Trophoblast cell (in vitro differentiated cells and primary cell): ENCODE data around the gene SPATA46.

Experiments used
- DNase-seq, 2 donors: peaks; one replicate each; pipeline ENCODE4 v3.0.0-alpha.2; 2016
- H2AFZ ChIP-seq: 2 replicates; pipeline ENCODE4 v1.6.1; 2013; ENCODE audit warnings: low read length, moderate library complexity, mild to moderate bottlenecking; ENCODE audit not compliant: insufficient read depth, poor library complexity
- H2AK5ac ChIP-seq: 2 replicates; pipeline ENCODE4 v1.6.1; 2013; ENCODE audit warnings: mild to moderate bottlenecking, low read length
- H2BK120ac ChIP-seq: 2 replicates; pipeline ENCODE4 v1.6.1; 2013; ENCODE audit warnings: low read length, mild to moderate bottlenecking, moderate library complexity; ENCODE audit not compliant: insufficient read depth, poor library complexity
- H2BK12ac ChIP-seq: 2 replicates; pipeline ENCODE4 v1.6.1; 2013; ENCODE audit warnings: mild to moderate bottlenecking, low read length, moderate library complexity
- H2BK5ac ChIP-seq: 2 replicates; pipeline ENCODE4 v1.6.1; 2013; ENCODE audit warnings: low read length, low read depth, moderate library complexity, mild to moderate bottlenecking; ENCODE audit not compliant: poor library complexity
- H3K14ac ChIP-seq: 2 replicates; pipeline ENCODE4 v1.6.1; 2013; ENCODE audit warnings: mild to moderate bottlenecking, low read length
- H3K18ac ChIP-seq: 2 replicates; pipeline ENCODE4 v1.6.1; 2013; ENCODE audit warnings: mild to moderate bottlenecking, low read length
- H3K23ac ChIP-seq: 2 replicates; pipeline ENCODE4 v1.6.1; 2013; ENCODE audit warnings: low read length
- H3K27ac ChIP-seq: 2 replicates; pipeline ENCODE4 v1.5.1; 2013; ENCODE audit warnings: low read depth, mild to moderate bottlenecking, inconsistent platforms, low read length, moderate library complexity
- H3K27me3 ChIP-seq: 2 replicates; pipeline ENCODE4 v1.6.1; 2013; ENCODE audit warnings: inconsistent platforms, mild to moderate bottlenecking, low read length, moderate library complexity; ENCODE audit not compliant: insufficient read depth
- H3K36me3 ChIP-seq, 2 experiments: 1 replicate in 1 of 2; 2 replicates in 1 of 2; pipeline ENCODE4 v1.6.1; 2013; ENCODE audit warnings: low read length in 2 of 2, mild to moderate bottlenecking in 2 of 2, moderate library complexity in 1 of 2; ENCODE audit not compliant: insufficient read depth in 2 of 2, control insufficient read depth in 1 of 2
- H3K4ac ChIP-seq: 2 replicates; pipeline ENCODE4 v1.6.1; 2013; ENCODE audit warnings: low read depth, mild to moderate bottlenecking, low read length, moderate library complexity
- H3K4me1 ChIP-seq, 2 experiments: 1 replicate in 1 of 2; 2 replicates in 1 of 2; pipeline ENCODE4 v1.6.1; 2013; ENCODE audit warnings: low read length in 2 of 2, mild to moderate bottlenecking in 2 of 2, moderate library complexity in 1 of 2; ENCODE audit not compliant: insufficient read depth in 2 of 2, control insufficient read depth in 1 of 2
- H3K4me2 ChIP-seq: 2 replicates; pipeline ENCODE4 v1.6.1; 2013; ENCODE audit warnings: inconsistent platforms, mild to moderate bottlenecking, low read length, moderate library complexity
- H3K4me3 ChIP-seq: 2 replicates; pipeline ENCODE4 v1.5.1; 2013; ENCODE audit warnings: mild to moderate bottlenecking, low read depth, low read length, inconsistent platforms
- H3K79me1 ChIP-seq: one replicate; pipeline ENCODE4 v1.6.1; 2013; ENCODE audit warnings: low read length
- H3K79me2 ChIP-seq: 2 replicates; pipeline ENCODE4 v1.6.1; 2013; ENCODE audit warnings: low read length, mild to moderate bottlenecking; ENCODE audit not compliant: control insufficient read depth, insufficient read depth, poor library complexity
- H3K9ac ChIP-seq: 2 replicates; pipeline ENCODE4 v1.6.1; 2013; ENCODE audit warnings: mild to moderate bottlenecking, low read length
- H3K9me3 ChIP-seq: 2 replicates; pipeline ENCODE4 v1.6.1; 2013; ENCODE audit warnings: low read depth, mild to moderate bottlenecking, control low read depth, inconsistent platforms, low read length; ENCODE audit not compliant: insufficient read depth
- H4K12ac ChIP-seq: 2 replicates; pipeline ENCODE4 v1.6.1; 2013; ENCODE audit warnings: low read depth, mild to moderate bottlenecking, low read length, moderate library complexity
- H4K8ac ChIP-seq: 2 replicates; pipeline ENCODE4 v1.6.1; 2013; ENCODE audit warnings: low read depth, mild to moderate bottlenecking, low read length, moderate library complexity
- H4K91ac ChIP-seq: one replicate; pipeline ENCODE4 v1.6.1; 2013; ENCODE audit warnings: low read depth, mild to moderate bottlenecking, low read length, moderate library complexity
- WGBS: extraction: QIAGEN DNeasy Blood & Tissue Kit; methylation state at CpG from one replicate; pipeline ENCODE4 v1.1.7; 2013; ENCODE audit warnings: missing lambda C conversion rate; ENCODE audit not compliant: insufficient read length, insufficient coverage; ENCODE audit errors: extremely low coverage; 5-methylcytosine and 5-hydroxymethylcytosine counted together

The SPATA46 gene

GRCh38 chr1:162347281-162347680 is 29.4 kb downstream of the SPATA46 start:
- H3K4ac ChIP-seq, result no peak overlapping the region
- no peak overlapping the region for H3K4me2 ChIP-seq
- H2BK5ac ChIP-seq, result no peak overlapping the region
- H3K79me1 ChIP-seq, result peaks cover 4% of the 10 kb centered on the region
- H4K8ac ChIP-seq, result no peak overlapping the region
- peaks cover 4% of the 10 kb centered on the region for H3K9me3 ChIP-seq
- H3K4me1 ChIP-seq, result peaks cover 5 to 13% of the 10 kb centered on the region in 2 experiments
- H2BK120ac ChIP-seq, result no peak overlapping the region
- no peak overlapping the region for H3K27ac ChIP-seq
- H3K79me2 ChIP-seq, result no peaks in the 10 kb centered on the region
- no peak overlapping the region for H3K14ac ChIP-seq
- peak; percentile 49 to 73 for DNase-seq
- H4K12ac ChIP-seq, result no peak overlapping the region
- no peak overlapping the region for H3K23ac ChIP-seq
- WGBS, result no CpG with 5 or more reads among the region's 3 CpGs
- no peaks in the 10 kb centered on the region for H3K36me3 ChIP-seq
- no peaks in the 10 kb centered on the region for H3K27me3 ChIP-seq
- no peak overlapping the region for H2BK12ac ChIP-seq
- no peak overlapping the region for H4K91ac ChIP-seq
- no peak overlapping the region for H3K9ac ChIP-seq
- no peak overlapping the region for H3K4me3 ChIP-seq
- no peak overlapping the region for H2AK5ac ChIP-seq
- no peak overlapping the region for H2AFZ ChIP-seq
- no peak overlapping the region for H3K18ac ChIP-seq

- Histone ChIP-seq H3K23ac (no peak overlapping the region), H3K14ac (no peak overlapping the region), H3K18ac (no peak overlapping the region), H3K4me1 (peaks cover 0 to 6% of the 10 kb centered on the region in 2 experiments), H3K9ac (no peak overlapping the region), H3K4me3 (no peak overlapping the region), H3K9me3 (peaks cover 4% of the 10 kb centered on the region), H3K4me2 (no peak overlapping the region), H2BK12ac (no peak overlapping the region), H2AFZ (no peak overlapping the region), H4K8ac (no peak overlapping the region), H2AK5ac (no peak overlapping the region), H3K27ac (no peak overlapping the region), H3K36me3 (no peaks in the 10 kb centered on the region), H2BK120ac (no peak overlapping the region), H3K79me2 (no peaks in the 10 kb centered on the region), H4K91ac (no peak overlapping the region), H4K12ac (no peak overlapping the region), H3K4ac (no peak overlapping the region), H2BK5ac (no peak overlapping the region), H3K79me1 (no peaks in the 10 kb centered on the region), H3K27me3 (no peaks in the 10 kb centered on the region)
- WGBS, result no CpG with 5 or more reads among the region's 5 CpGs
- DNase-seq, result no peak
Measured at GRCh38 chr1:162343470-162343869, 33.2 kb downstream of the SPATA46 start.

- H2BK120ac ChIP-seq, result no peak overlapping the region
- no peaks in the 10 kb centered on the region for H3K36me3 ChIP-seq
- no peak overlapping the region for H3K4me3 ChIP-seq
- H3K27me3 ChIP-seq, result no peaks in the 10 kb centered on the region
- H2AFZ ChIP-seq, result no peak overlapping the region
- H3K4ac ChIP-seq, result no peak overlapping the region
- no peak overlapping the region for H2BK5ac ChIP-seq
- no peak overlapping the region for H3K4me2 ChIP-seq
- H3K18ac ChIP-seq, result no peak overlapping the region
- no CpG with 5 or more reads among the region's 1 CpG for WGBS
- H4K8ac ChIP-seq, result no peak overlapping the region
- H2AK5ac ChIP-seq, result no peak overlapping the region
- peaks cover 0 to 4% of the 10 kb centered on the region in 2 experiments for H3K4me1 ChIP-seq
- no peak overlapping the region for H3K27ac ChIP-seq
- no peak overlapping the region for H4K91ac ChIP-seq
- H3K9ac ChIP-seq, result no peak overlapping the region
- no peak overlapping the region for H3K14ac ChIP-seq
- no peak for DNase-seq
- H3K23ac ChIP-seq, result no peak overlapping the region
- H3K9me3 ChIP-seq, result peaks cover 4% of the 10 kb centered on the region
- H2BK12ac ChIP-seq, result no peak overlapping the region
- H3K79me1 ChIP-seq, result no peaks in the 10 kb centered on the region
- no peaks in the 10 kb centered on the region for H3K79me2 ChIP-seq
- no peak overlapping the region for H4K12ac ChIP-seq
Measured at GRCh38 chr1:162342452-162342983, 34.1 kb downstream of the SPATA46 start.

GRCh38 chr1:162336621-162337285 is 39.9 kb downstream of the SPATA46 start:
- Histone ChIP-seq H3K23ac (no peak overlapping the region), H3K4me2 (no peak overlapping the region), H4K8ac (no peak overlapping the region)

More at GRCh38 chr1:162336621-162337285, 39.9 kb downstream of the SPATA46 start:
- no peak overlapping the region for H2BK12ac ChIP-seq
- no peaks in the 10 kb centered on the region for H3K79me1 ChIP-seq
- no peak overlapping the region for H3K27ac ChIP-seq
- H2BK120ac ChIP-seq, result no peak overlapping the region
- DNase-seq, result no peak
- no peak overlapping the region for H2BK5ac ChIP-seq
- no peaks in the 10 kb centered on the region for H3K27me3 ChIP-seq
- no peak overlapping the region for H3K4me3 ChIP-seq
- no peaks in the 10 kb centered on the region for H3K79me2 ChIP-seq
- H3K4me1 ChIP-seq, result no peaks in the 10 kb centered on the region
- no peak overlapping the region for H3K14ac ChIP-seq
- no peak overlapping the region for H4K12ac ChIP-seq
- no peak overlapping the region for H2AK5ac ChIP-seq
- H3K4ac ChIP-seq, result no peak overlapping the region
- H3K9me3 ChIP-seq, result no peaks in the 10 kb centered on the region
- H3K36me3 ChIP-seq, result no peaks in the 10 kb centered on the region
- no CpG with 5 or more reads among the region's 7 CpGs for WGBS
- H3K18ac ChIP-seq, result no peak overlapping the region
- no peak overlapping the region for H4K91ac ChIP-seq
- H3K9ac ChIP-seq, result no peak overlapping the region
- no peak overlapping the region for H2AFZ ChIP-seq
